Midbrain (tissue), 1 donor: ENCODE results near the gene SERPINA3.
"Not testable (repeated sequence)": the region's sequence is repeated elsewhere in the genome, so short reads cannot be mapped to it uniquely, and the experiment has no call there.

Source experiments
- DNase-seq: peaks from one replicate; lab custom pipeline; 2025; lab: John Stamatoyannopoulos, UW

SERPINA3 gene

GRCh38 chr14:94633121-94633520 lies 20.9 kb downstream of the SERPINA3 start:
- no peak for DNase-seq

- DNase-seq: no peak
These were observed 23.0 kb downstream of the SERPINA3 start for GRCh38 chr14:94635154-94635553.

- DNase-seq: no peak
These were observed 24.7 kb downstream of the SERPINA3 start for GRCh38 chr14:94636744-94637412.

GRCh38 chr14:94637814-94638213 lies 25.6 kb downstream of the SERPINA3 start:
- not testable (repeated sequence) for DNase-seq

GRCh38 chr14:94638339-94638738 lies 26.1 kb downstream of the SERPINA3 start:
- DNase-seq: no peak

GRCh38 chr14:94638961-94639817 lies 27.0 kb downstream of the SERPINA3 start:
- no peak for DNase-seq

- DNase-seq: no peak
These were observed 28.8 kb downstream of the SERPINA3 start for GRCh38 chr14:94640721-94641631.

- DNase-seq: no peak
These were observed 29.4 kb downstream of the SERPINA3 start for GRCh38 chr14:94641632-94641955.

- no peak for DNase-seq
These were observed 31.3 kb downstream of the SERPINA3 start for GRCh38 chr14:94643316-94644101.

- DNase-seq: no peak
These were observed 31.9 kb downstream of the SERPINA3 start for GRCh38 chr14:94644102-94644535.

GRCh38 chr14:94646066-94646465 lies 33.9 kb downstream of the SERPINA3 start:
- DNase-seq: no peak

GRCh38 chr14:94646481-94646880 lies 34.3 kb downstream of the SERPINA3 start:
- no peak for DNase-seq

- DNase-seq: no peak
These were observed 36.6 kb downstream of the SERPINA3 start for GRCh38 chr14:94648801-94649200.

- DNase-seq: no peak
These were observed 37.6 kb downstream of the SERPINA3 start for GRCh38 chr14:94649543-94650443.

GRCh38 chr14:94650444-94650775 lies 38.2 kb downstream of the SERPINA3 start:
- DNase-seq: no peak

GRCh38 chr14:94650806-94651805 lies 38.9 kb downstream of the SERPINA3 start:
- no peak for DNase-seq

- DNase-seq: no peak
These were observed 41.1 kb downstream of the SERPINA3 start for GRCh38 chr14:94653321-94653720.

- DNase-seq: no peak
These were observed 42.1 kb downstream of the SERPINA3 start for GRCh38 chr14:94654071-94654861.
